ENCODE results near the gene CRNN.
A peak's percentile ranks its signal among the peaks of the same experiment; 100 is the strongest.

The CRNN gene

DNA sequence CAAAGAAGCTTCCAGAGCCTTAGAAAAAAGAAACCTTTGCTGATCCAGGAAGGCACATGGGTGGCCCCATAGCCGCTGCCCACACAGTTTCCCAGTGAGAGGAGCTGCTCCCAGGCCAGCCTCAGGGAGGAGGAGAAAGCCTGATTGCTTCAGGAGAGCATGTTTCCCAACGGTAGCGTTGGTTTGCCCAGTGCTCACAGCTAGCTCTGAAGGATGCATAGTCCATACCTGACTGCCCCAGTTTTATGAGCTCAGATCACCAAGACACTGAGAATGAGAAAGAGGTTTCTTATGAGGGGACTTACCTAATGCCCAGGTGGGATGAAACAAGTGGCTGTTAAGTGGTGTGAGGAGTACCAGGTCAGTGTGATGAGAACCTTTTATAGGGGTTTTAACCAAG is at the start of gene CRNN:
Gene CRNN (minus strand): TSS at position 355 of the 400 bp plus-strand sequence. CDS start 2,030 bp downstream, outside the sequence.
- DNase-seq = no peak

DNA sequence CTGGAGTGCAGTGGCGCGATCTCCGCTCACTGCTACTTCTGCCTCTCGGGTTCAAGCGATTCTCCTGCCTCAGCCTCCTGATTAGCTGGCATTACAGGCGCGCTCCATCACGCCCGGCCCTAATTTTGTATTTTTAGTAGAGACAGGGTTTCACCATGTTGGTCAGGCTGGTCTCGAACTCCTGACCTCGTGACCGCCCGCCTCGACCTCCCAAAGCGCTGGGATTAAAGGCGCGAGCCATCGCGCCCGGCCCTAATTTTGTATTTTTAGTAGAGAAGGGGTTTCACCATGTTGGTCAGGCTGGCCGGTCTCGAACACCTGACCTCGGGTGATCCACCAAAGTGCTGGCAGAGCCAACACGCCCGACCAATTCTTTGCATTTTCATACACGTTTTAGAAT is 48.6 kb upstream of the CRNN start:
- DNase-seq = no peak

DNA sequence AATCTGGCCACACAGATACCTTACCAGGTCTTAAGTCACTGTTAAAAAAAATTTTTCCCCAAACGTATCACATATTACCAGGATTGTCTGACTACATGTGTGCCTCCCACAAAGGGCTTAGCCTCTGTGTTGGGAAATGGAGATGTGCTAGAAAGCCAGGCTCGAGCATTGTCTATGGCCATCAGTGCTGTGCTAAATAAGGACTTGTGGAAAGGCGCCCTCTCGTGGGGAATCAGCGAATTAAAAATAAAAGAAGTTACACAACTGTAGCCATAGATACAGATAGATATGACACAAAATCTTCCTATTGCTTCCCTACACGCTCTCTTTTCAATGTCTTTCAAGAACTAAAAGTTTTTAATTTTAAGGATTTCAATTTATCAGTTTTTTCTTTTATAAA is 47.5 kb upstream of the CRNN start:
- DNase-seq = no peak

DNA sequence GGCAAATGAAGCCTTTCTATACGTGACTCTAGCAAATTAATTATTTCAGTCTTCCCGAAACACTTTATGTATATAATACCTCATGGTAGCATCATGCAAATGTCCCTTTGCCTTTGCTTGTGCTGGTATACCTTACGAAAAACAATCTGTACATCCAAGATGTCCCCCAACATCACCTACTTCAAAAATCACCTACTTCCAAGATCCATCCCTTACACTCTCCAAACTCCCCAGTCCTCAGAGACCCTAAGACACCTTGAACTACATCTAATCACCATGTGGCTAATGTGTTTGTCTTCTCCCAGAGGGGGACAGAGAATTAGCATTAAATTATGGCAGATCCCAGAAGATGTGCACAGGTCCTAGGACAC is 46.5 kb upstream of the CRNN start:
- no peak for DNase-seq

DNA sequence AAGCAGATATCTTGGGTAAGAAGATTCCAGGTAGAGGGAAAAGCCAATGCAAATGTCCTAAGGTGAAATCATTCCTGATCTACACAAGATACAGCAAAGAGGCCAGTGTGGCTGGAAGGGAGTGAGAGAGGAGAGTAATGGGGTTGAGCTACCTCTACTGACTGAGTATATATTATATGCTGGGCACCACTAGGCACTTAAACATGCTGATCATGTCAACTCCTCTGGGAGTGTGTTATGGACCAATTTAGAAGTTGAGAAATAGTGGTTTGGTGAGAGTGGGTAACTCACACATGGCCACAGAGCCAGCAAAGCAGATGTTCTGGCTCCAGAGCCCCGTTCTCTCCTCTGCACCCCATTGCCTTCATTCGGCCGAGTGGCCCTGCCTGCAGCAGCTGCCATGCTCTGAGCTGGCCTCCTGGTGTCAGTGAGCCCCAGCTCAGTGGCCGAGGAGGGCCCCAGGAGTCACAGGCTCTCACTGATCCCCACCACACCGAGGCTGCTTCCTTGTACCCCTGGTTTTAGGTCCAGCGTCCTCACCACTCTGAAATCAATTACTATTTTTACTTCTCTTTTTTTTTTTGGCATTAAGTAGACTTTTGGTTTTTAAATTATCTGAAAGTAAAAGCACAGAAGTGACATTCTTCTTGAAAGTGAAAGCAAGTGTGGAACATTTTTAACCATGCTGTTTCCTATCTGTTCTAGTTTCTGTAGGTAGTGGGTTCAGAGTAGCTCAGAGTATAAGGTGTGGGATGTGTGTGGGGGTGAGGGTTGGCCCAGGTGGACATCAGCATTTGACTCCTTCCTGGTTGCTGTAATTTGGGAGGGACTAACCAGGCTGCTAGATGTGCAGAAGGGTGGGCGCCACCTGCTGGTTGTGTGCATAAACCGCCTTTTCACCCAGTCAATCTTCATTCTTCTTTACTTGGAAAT is 45.8 kb upstream of the CRNN start:
- DNase-seq = no peak

DNA sequence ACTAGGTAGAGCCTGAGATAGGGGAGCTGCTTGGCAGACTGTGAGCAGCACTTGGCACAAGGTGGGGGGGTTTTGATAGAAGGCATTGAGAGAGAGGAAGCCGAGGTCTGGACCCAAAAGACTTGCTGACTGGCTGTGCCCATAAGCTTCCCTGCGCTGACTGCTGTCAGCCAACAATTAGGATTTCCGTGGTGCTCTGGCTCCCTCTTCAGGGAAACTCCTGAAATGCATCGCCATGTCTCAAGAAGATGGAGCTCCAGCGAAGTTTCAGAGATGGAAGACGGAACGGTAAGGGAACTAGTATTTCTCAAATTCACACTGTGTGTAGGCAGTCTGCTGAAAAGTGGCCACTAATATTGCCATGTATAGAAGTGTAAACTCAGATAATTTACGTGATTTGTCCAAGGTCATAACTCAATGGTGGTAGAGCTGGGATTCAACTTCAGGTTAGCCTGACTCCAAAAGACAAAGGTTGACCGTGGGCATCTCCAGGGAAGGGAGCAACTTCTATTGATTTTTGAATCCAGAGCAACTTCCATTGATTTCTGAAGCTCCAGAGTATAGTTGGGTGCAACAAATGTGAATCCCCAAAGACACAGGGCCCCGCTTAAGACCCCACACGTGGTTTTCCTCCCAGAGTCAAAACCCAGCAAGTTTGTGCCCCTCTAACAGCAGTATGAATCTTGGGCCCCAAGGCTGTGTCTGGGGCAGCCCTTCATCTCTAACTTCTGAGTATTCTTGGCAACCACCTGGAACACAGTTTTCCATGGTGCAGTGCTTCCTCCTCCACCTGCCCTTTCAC is 44.5 kb upstream of the CRNN start:
- DNase-seq = peak; percentile 68

DNA sequence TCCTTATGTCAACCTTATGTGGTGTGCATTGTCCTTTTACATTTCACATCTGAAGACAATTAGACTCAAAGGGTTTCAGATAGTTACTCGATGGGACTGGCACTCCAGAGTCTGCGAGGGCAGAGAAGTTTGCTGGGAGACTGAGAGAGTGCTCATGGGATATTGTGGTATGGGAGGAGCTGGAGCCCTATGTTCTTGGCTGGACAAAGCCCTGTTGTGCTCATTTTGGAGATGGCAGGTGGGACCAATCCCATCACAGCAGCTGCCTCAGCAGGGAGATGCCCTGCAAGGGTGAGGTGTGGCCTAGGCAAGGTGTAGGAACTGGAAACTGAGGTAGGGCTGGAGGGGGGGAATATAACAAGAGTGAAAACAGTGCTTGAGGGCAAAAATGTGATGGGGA is 43.5 kb upstream of the CRNN start:
- DNase-seq = no peak

DNA sequence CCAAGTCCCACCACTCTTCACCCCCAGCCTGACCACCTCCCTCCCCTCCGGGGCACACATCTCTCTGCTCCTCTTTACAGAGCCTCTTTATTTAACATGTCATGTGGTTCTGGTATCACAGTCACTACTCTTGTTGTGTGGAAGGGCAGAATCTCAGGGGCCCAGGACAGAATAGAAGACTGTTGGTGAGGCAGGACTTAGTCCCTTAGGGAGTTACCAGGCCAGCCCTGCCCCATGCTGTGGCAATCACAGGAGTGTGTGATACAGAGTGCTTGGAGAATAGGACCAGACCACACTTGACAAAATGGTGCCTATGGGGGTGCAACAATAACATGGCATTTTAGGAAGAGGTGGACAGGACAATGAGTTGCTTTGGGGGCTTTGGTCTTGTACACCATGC is 43.0 kb upstream of the CRNN start:
- no peak for DNase-seq

DNA sequence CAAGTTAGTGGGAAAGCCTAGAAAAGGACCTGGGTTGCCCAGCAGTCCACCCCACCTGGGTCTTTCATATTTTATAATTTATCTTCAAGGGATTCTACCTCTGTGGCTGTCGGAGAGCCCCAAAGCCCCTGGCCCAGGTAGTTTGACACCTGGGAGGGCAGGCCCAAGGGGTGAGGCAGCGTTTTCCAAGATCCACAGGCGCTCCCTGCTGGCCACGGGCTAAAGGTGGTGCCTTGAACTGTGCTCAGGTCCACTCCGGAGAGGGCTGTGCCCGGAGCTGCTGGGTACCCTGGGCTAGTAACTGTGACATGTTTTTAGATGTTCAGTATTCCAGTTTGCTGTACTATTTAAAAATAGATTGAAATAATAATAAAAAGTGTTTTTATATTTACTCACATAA is 37.2 kb upstream of the CRNN start:
- DNase-seq = no peak

DNA sequence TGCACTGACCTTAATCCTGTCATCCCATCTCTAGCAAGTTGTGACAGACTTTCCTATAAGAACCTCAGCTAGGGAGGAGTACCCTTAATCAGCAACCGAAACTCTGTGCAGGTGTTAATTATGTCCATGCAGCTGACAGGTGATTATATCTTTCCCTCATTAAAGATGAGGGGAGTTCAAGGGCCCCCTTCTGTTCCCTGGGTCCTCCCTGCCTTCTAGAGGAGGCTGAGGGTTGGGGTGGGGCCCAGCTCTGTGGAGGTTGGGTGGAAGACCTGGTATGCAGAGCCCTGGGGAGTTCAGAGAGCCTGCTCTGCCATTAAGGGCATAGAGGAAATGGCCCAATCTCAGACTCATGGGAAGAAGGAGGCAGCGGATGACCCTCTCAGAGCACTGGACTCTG is 35.6 kb upstream of the CRNN start:
- DNase-seq = no peak

DNA sequence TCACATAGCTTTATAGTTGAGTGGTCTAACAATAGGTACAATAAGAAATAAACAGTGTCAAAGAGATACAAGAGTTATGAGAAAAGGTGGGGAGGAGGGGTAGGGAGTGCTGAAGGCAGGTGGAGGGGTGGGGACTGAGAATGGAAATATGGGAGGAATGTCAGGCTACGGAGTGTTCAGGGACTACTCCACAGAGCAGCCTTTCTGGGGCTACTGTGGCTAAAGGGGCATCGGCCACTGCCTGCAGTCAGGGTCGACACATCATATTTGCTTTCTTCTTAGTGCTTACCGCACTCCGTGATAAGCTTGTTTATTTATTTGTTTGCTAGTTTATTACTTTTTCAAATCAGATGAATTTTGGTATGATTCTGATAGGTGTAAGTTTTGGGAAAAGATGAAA is 34.4 kb upstream of the CRNN start:
- DNase-seq = no peak

DNA sequence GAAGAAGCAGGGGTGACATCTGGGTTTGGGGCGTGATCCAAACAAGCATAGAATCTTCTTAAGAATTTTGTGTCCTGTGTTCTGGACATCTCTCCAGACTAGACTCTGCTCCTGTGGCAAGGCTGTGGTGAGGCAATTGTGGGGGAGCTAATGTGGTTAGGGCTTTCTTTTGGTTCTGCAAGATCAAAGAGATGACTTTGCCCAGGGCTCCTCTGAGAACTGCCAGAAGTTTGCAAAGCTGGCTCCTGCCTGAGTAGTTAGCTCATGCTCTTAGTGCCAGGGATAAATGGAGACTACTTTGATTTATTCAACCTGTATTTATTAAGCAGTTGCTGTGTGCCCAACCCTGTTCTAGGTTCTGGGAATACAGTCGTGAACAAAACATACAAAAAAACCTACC is 34.0 kb upstream of the CRNN start:
- no peak for DNase-seq

DNA sequence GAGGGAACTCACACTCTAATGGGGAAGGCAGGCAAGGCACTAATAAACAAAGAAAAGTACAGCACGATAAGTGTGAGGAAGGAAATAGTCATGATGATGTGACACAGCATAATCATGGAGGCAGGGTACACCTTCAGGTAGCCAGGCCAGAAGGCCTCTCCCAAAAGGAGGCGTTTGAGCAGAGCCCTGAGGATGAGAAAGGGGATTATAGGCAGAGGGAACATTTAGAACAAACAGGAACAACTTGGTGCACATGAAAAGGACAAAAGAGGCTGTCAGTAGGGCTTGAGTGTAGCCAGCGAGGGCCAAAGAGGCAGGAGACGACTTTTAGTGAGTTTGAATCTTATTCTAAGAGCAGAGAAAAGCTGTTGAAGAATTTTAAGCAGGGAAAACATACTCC is 33.4 kb upstream of the CRNN start:
- no peak for DNase-seq

DNA sequence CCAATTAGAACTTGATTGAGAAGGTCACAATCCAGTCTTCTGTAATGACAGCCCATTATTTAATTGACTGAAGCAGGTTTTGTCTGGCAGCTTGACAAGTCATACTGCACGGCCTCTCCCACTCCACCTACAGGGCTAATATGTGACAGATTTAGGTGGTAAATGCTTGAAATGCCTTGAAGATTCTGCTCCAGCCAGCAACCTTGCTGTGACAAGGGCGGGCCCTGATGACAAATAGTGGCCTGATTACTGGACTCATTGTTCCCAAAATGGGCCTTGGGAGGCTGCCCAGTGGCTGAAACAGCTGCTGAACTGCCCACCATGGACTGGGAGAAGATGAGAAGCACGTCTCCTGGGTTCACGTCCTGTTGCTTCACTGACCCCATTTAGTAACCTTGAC is 30.0 kb upstream of the CRNN start:
- DNase-seq = no peak

DNA sequence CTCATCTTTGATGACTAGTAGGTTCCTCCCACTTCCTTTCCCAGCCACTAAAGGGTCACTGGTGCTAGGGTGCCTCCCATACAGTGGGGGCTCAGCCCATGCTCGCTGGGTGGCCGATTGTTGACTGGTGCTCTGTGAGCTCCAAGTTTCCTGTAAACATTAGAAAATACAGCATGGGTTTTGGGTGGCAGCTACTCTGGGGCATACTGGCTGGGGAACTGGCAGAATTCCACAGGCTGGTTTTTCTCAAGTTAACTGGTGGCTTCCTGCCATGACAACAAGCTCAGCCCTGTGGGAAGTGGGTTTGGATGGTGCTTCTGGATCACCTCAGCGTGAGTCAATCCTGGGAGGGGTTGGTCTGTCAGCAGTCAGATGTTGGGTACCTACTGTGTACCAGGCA is 28.7 kb upstream of the CRNN start:
- DNase-seq = no peak

DNA sequence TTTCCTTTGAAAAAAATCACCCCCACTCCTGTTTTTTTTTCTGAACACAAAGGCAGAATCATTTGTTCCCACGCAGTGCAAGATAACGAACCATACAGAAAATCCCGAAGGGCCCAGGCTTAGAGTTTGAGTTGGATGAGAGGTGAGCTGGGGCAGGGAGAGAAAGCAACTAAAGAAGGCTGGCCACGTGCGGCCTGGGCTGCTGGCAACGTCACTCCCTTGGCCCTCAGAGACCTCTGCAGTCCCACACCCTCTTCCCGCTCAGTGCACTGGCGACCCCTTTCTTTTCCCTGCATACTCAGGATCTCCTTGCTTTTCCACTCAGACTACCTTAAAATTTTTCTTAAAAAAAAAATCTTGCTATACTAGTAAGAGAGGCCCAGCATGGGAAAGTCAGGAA is 28.2 kb upstream of the CRNN start:
- DNase-seq = no peak

DNA sequence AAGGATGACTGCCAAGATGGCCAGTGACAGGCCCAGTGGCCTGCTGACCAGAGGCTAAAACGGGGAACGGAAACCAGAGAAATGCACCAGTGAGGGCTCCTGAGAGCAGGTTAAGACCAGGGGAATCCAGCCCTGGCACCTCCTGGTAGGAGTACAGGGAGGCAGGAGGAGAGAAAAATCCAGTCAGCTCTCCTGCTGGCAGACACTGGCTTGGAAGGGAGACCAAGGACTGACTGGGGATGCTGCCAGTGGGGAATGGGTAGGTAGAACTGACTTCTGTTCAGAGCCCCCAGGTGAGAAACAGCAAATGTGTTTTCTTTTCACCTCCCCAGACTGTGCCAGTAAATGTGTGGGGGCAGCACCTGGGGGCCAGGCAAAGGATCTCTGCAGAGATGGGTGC is 27.7 kb upstream of the CRNN start:
- DNase-seq = no peak

DNA sequence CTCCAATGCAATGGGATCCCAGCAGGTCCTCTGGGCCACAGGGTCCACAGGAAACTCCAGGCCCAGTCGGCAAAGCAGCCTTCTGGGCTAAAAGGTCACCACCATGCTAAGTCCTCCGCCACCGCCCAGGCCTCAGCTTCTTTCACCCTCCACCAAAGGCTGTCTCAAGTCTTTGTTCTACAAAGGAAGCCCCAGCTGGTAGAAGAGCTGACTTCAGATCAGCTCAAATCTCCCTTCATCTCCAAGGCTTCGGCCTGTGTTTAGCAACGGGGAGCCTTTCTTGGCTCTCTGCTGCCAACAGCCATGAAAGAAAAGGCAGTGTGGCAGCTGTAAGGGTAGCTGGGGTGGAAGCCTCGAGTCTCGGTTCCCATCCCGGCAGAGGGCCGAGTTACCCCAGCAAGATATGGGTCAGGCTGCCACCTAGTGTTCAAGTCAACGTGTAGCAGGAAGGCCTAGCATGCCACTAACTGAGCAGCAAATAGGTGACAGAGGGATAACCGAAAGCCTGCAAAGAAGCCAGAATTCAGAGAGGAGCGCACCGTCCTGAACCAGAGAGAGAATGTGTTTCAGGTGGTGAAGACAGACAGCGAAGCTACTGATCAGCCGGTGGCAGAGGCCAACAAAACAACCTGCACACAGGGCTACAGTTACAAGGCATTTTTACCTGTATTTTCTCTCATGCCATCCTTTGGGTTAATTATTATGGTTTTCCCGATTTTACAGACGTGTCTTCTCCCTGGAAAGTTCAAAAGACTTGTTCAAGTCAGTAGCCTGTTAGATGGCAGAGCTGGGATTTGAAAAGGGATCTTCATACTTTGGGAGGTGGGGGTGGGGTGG is 26.8 kb upstream of the CRNN start:
- peak; percentile 63 for DNase-seq

DNA sequence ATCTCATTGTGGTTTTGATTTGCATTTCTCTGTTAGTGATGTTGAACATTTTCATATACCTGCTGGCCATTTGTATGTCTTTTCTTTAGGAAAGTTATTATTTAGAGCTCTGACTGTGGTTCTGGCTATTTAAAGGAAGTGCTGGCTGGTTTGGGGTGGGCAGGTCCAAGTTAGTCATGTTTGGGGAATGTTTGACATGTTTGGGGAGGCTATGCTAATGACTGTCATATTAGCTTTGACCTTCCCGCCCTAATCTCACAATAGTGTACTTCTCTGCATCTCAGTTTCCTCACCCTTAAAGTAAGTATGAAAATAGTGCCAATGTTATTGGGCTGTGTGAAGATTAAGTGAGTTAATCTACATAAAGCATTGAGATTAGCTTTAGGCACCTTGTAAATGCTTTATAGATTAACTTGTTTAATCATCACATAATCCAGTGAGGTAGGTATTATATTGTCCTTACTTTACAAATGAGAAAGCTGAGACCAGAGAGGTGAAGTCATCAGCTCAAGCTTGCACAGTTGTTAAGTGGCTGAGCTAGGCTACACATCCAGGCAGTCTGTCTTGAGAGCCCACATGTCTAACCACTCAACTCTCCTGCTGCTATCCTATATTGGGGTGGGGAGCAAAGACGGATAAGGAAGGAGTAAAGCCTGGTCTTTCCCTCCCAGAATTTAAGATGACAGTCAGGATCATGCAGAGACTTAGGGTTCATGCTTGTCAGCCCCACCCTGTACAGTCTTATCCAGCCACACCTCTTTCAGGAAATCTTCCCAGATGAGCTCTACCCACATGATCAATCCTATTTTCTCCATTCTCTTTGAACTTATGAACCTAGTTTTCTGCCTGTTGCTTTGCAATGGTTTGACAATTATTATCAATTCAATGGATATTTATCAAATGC is 22.8 kb upstream of the CRNN start:
- DNase-seq = no peak

DNA sequence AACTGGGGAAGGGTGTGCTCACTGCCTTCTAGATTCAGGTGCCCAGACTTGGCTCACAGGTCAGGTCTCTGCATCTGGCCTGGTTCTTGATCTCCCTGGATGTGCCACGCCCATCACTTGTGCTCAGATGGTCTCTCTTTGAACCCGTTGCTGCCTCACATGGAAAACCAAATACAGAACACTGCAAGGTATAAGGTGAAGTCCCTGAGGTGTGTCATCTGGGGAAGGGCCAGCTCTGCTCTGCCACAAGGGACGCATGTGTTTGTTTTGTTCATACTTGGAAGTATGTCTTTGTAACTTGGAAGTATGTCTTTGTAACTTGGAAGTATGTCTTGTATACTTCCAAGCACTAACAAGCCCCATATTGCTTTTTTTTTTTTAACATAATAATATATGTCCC is 13.4 kb upstream of the CRNN start:
- DNase-seq = no peak

DNA sequence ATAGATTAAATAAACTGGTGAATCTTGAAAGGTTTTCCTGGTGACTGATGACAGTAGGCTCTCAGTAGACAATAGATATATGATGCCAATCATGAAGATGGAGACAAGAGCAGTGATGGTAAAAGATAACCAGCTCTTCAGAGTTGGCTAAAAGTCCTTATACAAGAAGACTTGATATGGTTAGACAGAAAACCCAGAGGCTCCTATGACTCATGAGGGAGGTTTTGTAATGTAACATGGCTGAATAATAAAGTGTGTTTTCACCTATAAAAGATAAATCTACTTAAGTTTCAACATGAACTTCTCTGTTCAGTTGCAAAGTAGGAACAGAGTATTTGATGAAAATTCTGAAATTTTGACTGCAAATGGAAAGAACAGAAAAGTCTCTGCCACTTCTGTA is 12.7 kb upstream of the CRNN start:
- DNase-seq = no peak

DNA sequence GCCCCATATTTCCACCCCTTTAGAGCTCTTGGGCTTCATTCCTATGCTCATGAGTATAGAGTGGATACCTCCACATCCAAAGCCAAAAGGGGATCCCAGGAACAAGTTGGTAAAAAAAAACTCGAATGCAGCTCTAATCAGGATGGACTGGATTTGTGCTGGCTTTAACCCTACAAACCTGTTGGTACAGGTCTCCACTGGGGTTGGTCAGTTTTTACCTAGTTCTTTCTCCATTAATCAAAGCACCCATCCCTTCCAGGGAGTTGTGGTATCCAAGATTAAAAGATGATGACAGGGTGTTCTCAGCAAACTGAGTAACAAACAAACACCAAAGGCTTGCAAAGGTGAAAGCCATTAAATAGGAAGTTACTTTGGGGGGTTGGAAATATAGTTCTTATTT is 5.9 kb upstream of the CRNN start:
- no peak for DNase-seq
